ENCODE measurements around the gene JADE1. TPM values are rescaled to one million over a fixed set of nuclear protein-coding genes. Genes with fewer than 3 reads are reported as not detected.

JADE1 gene
- total and polyA plus RNA-seq, 9 of the 15 experiments (the other 6 are each of a cell fraction or from before 2014, with no cell fraction given) = 8.3 to 37.9 (median 24.4) TPM

- 87% methylated on average over 2 of the region's 2 CpGs for WGBS (ENCODE audit: insufficient coverage, low coverage, missing lambda C conversion rate)
- Histone ChIP-seq H4K20me1 (replicated peaks; ENCODE audit: control insufficient read depth, insufficient read depth, low read length) (peaks cover 21% of the 10 kb centered on the region; the same call in 1 of the 2 replicates), H3K4me3 (no peak overlapping the region), H3K79me2 (ENCODE audit: control insufficient read depth, insufficient read depth, low read length) (peaks cover 66% of the 10 kb centered on the region), H3K36me3 (ENCODE audit: control insufficient read depth, insufficient read depth, low read length) (peaks cover 89% of the 10 kb centered on the region), H3K9me3 (replicated peaks; ENCODE audit: control insufficient read depth, insufficient read depth, low read depth, low read length) (no peaks in the 10 kb centered on the region), H3K4me1 (replicated peaks in 1 of 2; ENCODE audit: control insufficient read depth in 2 of 2, insufficient read depth in 2 of 2, low read length in 2 of 2) (no peaks in the 10 kb centered on the region; a peak in 3 of 5 replicates), H3K9ac (ENCODE audit: insufficient read depth in 1 of 2, low read depth in 2 of 2, low read length in 2 of 2) (no peak overlapping the region), H3K9me1 (ENCODE audit: control insufficient read depth, insufficient read depth, low read length) (no peaks in the 10 kb centered on the region), H3K27me3 (ENCODE audit: control insufficient read depth in 2 of 2, insufficient read depth in 2 of 2, low read length in 2 of 2) (no peaks in the 10 kb centered on the region), H3K4me2 (ENCODE audit: insufficient read depth, low read length) (no peak overlapping the region), H3K27ac (ENCODE audit: extremely low read depth, low read depth, low read length) (no peak overlapping the region), H2AFZ (ENCODE audit: low read depth, low read length) (no peak overlapping the region)
- in situ Hi-C loops (cut with MboI) = no loop called here
- ChIA-PET POLR2A (interaction anchor here (0.7 to 1.3 kb wide), 5 partner anchors 11 to 80 kb away, joined by 3 to 4 read pairs (median 4); no protein-coding TSS in a partner anchor), CTCF (ENCODE audit: low intra/inter-chr PET ratio) (no interaction called here)
- FAIRE-seq = no peak
- no peak for ATAC-seq
- no TSS peak for BruUV-seq (replicated peaks)
- DNase-seq (ENCODE audit: extremely low read depth in 1 of 4, low spot score in 3 of 4) = no peak
- intact Hi-C loops (cut with micrococcal nuclease) = no loop called here
- TF ChIP-seq ZFPM2 (CRISPR knock-in tag; IDR thresholded peaks at IDR 0.05) (no peak), ZNF408 (CRISPR knock-in tag; IDR thresholded peaks at IDR 0.05; ENCODE audit: low read depth) (no peak), MAFK (IDR thresholded peaks at IDR 0.05; ENCODE audit: low read length) (peak; percentile 91), HOMEZ (CRISPR knock-in tag; IDR thresholded peaks at IDR 0.05) (no peak), DACH1 (IDR thresholded peaks at IDR 0.05; ENCODE audit: partially characterized antibody) (no peak), CSDE1 (IDR thresholded peaks at IDR 0.05) (no peak), ARID3B (CRISPR knock-in tag; IDR thresholded peaks at IDR 0.05; ENCODE audit: borderline replicate concordance) (no peak), ZNF79 (CRISPR knock-in tag; IDR thresholded peaks at IDR 0.05; ENCODE audit: low read depth) (no peak), RHOXF2B (CRISPR knock-in tag; conservative IDR thresholded peaks at IDR 0.05) (no peak), BRD4 (IDR thresholded peaks at IDR 0.05) (no peak), HES1 (IDR thresholded peaks at IDR 0.05; ENCODE audit: low read depth) (no peak), C11orf30 (IDR thresholded peaks at IDR 0.05; ENCODE audit: low read depth) (peak; percentile 89), ZC3H11A (IDR thresholded peaks at IDR 0.05; ENCODE audit: low read depth, low read length) (no peak), CEBPZ (IDR thresholded peaks at IDR 0.05; ENCODE audit: borderline replicate concordance, low read depth, low read length) (no peak), KDM5B (IDR thresholded peaks at IDR 0.05; ENCODE audit: insufficient replicate concordance, low read depth, low read length) (no peak), MAFG (tag; conservative IDR thresholded peaks at IDR 0.05) (peak; percentile 87)
Measured at GRCh38 chr4:128841402-128841801, 31.9 kb downstream of the JADE1 start.

Data from K562 (cell line).